HepG2 (cell line): Measurements from ENCODE around the gene ABHD1. TPM values are rescaled to one million over a fixed set of nuclear protein-coding genes. Genes with fewer than 3 reads are reported as not detected.

Experiments
- AGO1 ChIP-seq: fragments of 200-400 bp; formaldehyde crosslinking; IDR thresholded peaks from 2 replicates; pipeline ENCODE4 v1.6.1; 2017; ENCODE audit warnings: mild to moderate bottlenecking, low read depth, low read length, moderate library complexity; ENCODE audit not compliant: poor library complexity, severe bottlenecking
- BATF2 ChIP-seq: sonication (generic); formaldehyde crosslinking; IDR thresholded peaks from 2 replicates; pipeline ENCODE4 v1.8.0; 2022; ENCODE audit warnings: mild to moderate bottlenecking, missing genetic modification reagents, moderate library complexity
- FOXC1 ChIP-seq: sonication (generic); formaldehyde crosslinking; IDR thresholded peaks from 2 replicates; pipeline ENCODE4 v1.8.0; 2022; ENCODE audit warnings: mild to moderate bottlenecking, missing genetic modification reagents, borderline replicate concordance
- ONECUT2 ChIP-seq: sonication (generic); formaldehyde crosslinking; IDR thresholded peaks from 2 replicates; pipeline ENCODE4 v1.4.0; 2020; ENCODE audit warnings: missing genetic modification reagents
- ZNF687 ChIP-seq: sonication (generic); formaldehyde crosslinking; IDR thresholded peaks from 2 replicates; pipeline ENCODE4 v1.5.1; 2020; ENCODE audit warnings: mild to moderate bottlenecking, missing genetic modification reagents, moderate library complexity
- ZNF784 ChIP-seq: sonication (generic); formaldehyde crosslinking; IDR thresholded peaks from 2 replicates; pipeline ENCODE4 v1.5.1; 2020; ENCODE audit warnings: missing genetic modification reagents, mild to moderate bottlenecking, borderline replicate concordance
- ZNF883 ChIP-seq: sonication (generic); formaldehyde crosslinking; IDR thresholded peaks from 2 replicates; pipeline ENCODE4 v1.5.1; 2020; ENCODE audit warnings: mild to moderate bottlenecking, missing genetic modification reagents; ENCODE audit errors: not compliant biosample characterization
- polyA plus RNA-seq, 8 experiments: library from polyadenylated mRNA; depleted of rRNA in 3 of 8; stranded (reverse) in 7 of 8; unstranded in 1 of 8; fragments of >200 nt; fragmentation: Illumina TruSeq in 4 of 8; extraction: Trizol in 4 of 8; gene quantifications; 2 replicates each; pipeline versions ENCODE4 v1.2.1 to v1.2.3, GENCODE V29; 2011 to 2016; ENCODE audit warnings: low read depth in 4 of 8, missing spikeins in 1 of 8, mixed read lengths in 1 of 8; ENCODE audit not compliant: insufficient read depth in 1 of 8
- total RNA-seq, 5 experiments: library from RNA; depleted of rRNA; stranded (reverse); fragments of >200 nt; fragmentation: Illumina TruSeq; extraction: Trizol; gene quantifications; 2 replicates each; pipeline ENCODE4 v1.2.3, GENCODE V29; 2016; ENCODE audit warnings: low read depth in 1 of 5

The ABHD1 gene
- total and polyA plus RNA-seq, 2 of the 13 experiments (the other 11 are each of a cell fraction or from before 2014, with no cell fraction given) = 0.04 to 0.81 TPM

- 0 out of 2 replicates have a peak, but pooled peaks have one; percentile 35 for TF ChIP-seq ZNF784 (CRISPR knock-in tag)
- TF ChIP-seq ONECUT2 (CRISPR knock-in tag) = no peak
- TF ChIP-seq ZNF883 (CRISPR knock-in tag) = peak; percentile 64
- TF ChIP-seq AGO1 = no peak
- TF ChIP-seq BATF2 (CRISPR knock-in tag) = no peak
- peak; percentile 39; the same call in 1 of the 2 replicates for TF ChIP-seq ZNF687
- peak; percentile 44; the same call in 1 of the 2 replicates for TF ChIP-seq FOXC1 (CRISPR knock-in tag)
Observed at GRCh38 chr2:27148801-27149439, 25.3 kb downstream of the ABHD1 start, which contains the start of gene TCF23 (continued).
